ENCODE data around the gene ZBTB38. TPM values are rescaled to one million over a fixed set of nuclear protein-coding genes. Genes with fewer than 3 reads are reported as not detected.
A peak's percentile ranks its signal among the peaks of the same experiment; 100 is the strongest.

The ZBTB38 gene
- total and polyA plus RNA-seq, 2 of the 13 experiments (the other 11 are each of a cell fraction or from before 2014, with no cell fraction given) = 26.8 to 51.7 TPM

DNA sequence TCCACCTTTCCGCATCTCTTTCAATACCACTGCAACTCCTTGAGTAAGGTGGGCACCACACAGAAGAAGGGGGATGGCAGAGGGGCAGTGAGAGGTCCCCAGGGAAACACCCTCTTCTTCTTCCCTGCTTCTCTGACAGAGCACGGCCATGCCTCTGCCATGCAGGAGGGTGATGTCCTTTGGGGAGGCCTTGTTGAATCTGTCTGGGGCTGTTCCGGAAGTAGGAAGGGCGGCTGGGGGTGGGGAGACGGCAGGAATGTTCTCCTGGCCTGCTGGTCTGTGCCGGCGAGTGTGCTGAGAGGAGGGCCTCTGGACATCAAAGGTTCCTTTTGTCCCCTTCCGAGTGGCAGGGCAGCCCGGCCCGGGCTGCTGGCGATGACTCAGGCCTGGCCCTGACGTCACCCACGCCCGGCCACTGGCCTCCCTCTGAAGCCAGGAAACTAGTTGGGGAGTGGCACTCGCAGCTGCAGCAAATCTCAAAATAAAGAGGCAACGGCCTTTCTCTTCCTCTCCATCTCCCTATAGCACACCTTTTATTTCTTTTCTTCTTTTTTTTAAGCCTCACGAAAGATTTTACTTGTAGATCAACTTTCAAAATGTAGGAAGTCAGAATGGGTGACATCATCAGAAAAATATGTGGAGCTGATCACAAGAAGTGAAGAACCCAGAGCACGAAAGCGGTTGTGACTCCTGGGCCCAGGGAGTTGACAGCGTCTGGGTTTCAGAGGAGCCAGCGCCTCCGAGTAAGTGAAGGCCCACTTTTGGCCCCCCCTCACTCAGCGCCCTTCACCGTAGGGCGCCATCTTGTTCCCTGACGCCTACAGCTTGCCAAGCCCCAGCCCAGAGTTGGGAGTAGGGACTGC lies at the start of gene ZBTB38 (continued):
- TF ChIP-seq HOXA5 (CRISPR knock-in tag; IDR thresholded peaks at IDR 0.05) = peak; percentile 71; the same call in 1 of the 2 replicates
- TF ChIP-seq HDAC6 (IDR thresholded peaks at IDR 0.05; ENCODE audit: low read depth, low read length) = no peak
- 0 out of 2 replicates have a peak, but pooled peaks have one; percentile 54 for TF ChIP-seq ZNF572 (CRISPR knock-in tag; IDR thresholded peaks at IDR 0.05)
- TF ChIP-seq MED1 (CRISPR knock-in tag; IDR thresholded peaks at IDR 0.05) = peak; percentile 95
- TF ChIP-seq ZNF816 (CRISPR knock-in tag; IDR thresholded peaks at IDR 0.05; ENCODE audit: borderline replicate concordance) = peak; percentile 87
- TF ChIP-seq, protein P1, sequence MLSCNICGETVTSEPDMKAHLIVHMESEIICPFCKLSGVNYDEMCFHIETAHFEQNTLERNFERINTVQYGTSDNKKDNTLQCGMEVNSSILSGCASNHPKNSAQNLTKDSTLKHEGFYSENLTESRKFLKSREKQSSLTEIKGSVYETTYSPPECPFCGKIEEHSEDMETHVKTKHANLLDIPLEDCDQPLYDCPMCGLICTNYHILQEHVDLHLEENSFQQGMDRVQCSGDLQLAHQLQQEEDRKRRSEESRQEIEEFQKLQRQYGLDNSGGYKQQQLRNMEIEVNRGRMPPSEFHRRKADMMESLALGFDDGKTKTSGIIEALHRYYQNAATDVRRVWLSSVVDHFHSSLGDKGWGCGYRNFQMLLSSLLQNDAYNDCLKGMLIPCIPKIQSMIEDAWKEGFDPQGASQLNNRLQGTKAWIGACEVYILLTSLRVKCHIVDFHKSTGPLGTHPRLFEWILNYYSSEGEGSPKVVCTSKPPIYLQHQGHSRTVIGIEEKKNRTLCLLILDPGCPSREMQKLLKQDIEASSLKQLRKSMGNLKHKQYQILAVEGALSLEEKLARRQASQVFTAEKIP (CRISPR knock-in tag; IDR thresholded peaks at IDR 0.05; ENCODE audit: borderline replicate concordance) = no peak
- TF ChIP-seq, protein P2, sequence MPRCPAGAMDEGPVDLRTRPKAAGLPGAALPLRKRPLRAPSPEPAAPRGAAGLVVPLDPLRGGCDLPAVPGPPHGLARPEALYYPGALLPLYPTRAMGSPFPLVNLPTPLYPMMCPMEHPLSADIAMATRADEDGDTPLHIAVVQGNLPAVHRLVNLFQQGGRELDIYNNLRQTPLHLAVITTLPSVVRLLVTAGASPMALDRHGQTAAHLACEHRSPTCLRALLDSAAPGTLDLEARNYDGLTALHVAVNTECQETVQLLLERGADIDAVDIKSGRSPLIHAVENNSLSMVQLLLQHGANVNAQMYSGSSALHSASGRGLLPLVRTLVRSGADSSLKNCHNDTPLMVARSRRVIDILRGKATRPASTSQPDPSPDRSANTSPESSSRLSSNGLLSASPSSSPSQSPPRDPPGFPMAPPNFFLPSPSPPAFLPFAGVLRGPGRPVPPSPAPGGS (CRISPR knock-in tag; IDR thresholded peaks at IDR 0.05) = peak; percentile 73
- no peak for TF ChIP-seq ZFYVE20 (CRISPR knock-in tag; IDR thresholded peaks at IDR 0.05; ENCODE audit: borderline replicate concordance, low read depth)
- TF ChIP-seq NRL (CRISPR knock-in tag; IDR thresholded peaks at IDR 0.05; ENCODE audit: borderline replicate concordance) = peak; percentile 64
- TF ChIP-seq SOX5 (CRISPR knock-in tag; IDR thresholded peaks at IDR 0.05; ENCODE audit: borderline replicate concordance) = peak; percentile 94
- peak; percentile 84; the same call in 1 of the 2 replicates for TF ChIP-seq PCBP1 (IDR thresholded peaks at IDR 0.05; ENCODE audit: borderline replicate concordance, low read depth, low read length)
- TF ChIP-seq, protein P3, sequence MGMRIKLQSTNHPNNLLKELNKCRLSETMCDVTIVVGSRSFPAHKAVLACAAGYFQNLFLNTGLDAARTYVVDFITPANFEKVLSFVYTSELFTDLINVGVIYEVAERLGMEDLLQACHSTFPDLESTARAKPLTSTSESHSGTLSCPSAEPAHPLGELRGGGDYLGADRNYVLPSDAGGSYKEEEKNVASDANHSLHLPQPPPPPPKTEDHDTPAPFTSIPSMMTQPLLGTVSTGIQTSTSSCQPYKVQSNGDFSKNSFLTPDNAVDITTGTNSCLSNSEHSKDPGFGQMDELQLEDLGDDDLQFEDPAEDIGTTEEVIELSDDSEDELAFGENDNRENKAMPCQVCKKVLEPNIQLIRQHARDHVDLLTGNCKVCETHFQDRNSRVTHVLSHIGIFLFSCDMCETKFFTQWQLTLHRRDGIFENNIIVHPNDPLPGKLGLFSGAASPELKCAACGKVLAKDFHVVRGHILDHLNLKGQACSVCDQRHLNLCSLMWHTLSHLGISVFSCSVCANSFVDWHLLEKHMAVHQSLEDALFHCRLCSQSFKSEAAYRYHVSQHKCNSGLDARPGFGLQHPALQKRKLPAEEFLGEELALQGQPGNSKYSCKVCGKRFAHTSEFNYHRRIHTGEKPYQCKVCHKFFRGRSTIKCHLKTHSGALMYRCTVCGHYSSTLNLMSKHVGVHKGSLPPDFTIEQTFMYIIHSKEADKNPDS (CRISPR knock-in tag; IDR thresholded peaks at IDR 0.05) = peak; percentile 80; the same call in 1 of the 2 replicates
- TF ChIP-seq, protein P4, sequence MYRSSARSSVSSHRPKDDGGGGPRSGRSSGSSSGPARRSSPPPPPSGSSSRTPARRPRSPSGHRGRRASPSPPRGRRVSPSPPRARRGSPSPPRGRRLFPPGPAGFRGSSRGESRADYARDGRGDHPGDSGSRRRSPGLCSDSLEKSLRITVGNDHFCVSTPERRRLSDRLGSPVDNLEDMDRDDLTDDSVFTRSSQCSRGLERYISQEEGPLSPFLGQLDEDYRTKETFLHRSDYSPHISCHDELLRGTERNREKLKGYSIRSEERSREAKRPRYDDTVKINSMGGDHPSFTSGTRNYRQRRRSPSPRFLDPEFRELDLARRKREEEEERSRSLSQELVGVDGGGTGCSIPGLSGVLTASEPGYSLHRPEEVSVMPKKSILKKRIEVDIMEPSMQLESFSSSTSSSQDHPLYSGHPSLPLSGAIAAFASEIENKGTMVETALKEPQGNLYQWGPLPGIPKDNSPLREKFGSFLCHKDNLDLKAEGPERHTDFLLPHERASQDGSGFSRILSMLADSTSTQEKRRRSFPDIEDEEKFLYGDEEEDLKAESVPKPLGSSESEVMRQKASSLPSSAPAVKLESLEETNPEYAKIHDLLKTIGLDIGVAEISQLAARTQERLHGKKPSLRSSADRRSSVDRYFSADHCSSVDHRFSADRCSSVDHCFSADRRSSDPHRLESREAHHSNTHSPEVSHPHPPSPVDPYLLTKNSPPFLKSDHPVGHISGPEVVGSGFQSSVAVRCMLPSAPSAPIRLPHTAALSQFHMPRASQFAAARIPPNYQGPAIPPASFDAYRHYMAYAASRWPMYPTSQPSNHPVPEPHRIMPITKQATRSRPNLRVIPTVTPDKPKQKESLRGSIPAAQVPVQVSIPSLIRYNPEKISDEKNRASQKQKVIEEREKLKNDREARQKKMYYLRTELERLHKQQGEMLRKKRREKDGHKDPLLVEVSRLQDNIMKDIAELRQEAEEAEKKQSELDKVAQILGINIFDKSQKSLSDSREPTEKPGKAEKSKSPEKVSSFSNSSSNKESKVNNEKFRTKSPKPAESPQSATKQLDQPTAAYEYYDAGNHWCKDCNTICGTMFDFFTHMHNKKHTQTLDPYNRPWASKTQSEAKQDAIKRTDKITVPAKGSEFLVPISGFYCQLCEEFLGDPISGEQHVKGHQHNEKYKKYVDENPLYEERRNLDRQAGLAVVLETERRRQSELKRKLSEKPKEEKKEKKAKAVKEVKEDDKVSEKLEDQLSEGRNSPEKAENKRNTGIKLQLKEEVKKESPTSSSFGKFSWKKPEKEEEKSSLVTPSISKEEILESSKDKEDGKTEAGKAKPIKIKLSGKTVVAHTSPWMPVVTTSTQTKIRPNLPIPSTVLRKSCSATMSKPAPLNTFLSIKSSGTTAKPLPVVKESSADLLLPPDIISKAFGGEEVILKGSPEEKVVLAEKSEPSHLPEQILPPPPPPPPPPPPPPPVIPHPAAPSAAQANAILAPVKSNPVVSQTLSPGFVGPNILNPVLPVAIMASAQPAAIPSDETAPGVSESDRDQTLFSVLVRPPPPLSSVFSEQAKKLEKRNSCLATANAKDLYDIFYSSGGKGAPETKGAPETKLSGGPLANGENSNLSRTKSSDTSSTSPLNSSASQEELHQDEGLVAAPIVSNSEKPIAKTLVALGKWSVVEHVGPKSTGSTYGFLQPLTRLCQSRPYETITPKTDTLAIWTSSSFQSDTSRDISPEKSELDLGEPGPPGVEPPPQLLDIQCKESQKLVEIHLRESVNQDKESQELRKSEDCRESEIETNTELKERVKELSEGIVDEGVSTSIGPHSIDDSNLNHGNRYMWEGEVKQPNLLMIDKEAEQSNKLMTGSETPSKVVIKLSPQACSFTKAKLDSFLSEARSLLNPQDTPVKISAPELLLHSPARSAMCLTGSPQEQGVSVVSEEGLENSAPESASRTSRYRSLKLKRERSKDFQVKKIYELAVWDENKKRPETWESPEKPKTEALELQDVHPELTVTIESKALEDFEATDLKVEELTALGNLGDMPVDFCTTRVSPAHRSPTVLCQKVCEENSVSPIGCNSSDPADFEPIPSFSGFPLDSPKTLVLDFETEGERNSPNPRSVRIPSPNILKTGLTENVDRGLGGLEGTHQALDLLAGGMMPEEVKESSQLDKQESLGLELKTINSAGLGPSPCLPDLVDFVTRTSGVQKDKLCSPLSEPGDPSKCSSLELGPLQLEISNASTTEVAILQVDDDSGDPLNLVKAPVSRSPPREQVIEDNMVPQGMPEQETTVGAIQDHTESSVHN (CRISPR knock-in tag; IDR thresholded peaks at IDR 0.05) = no peak

Data from HepG2 (cell line).